Spleen (tissue), 11 donors: ENCODE data around the gene PAX5. TPM values are rescaled to one million over a fixed set of nuclear protein-coding genes. Genes with fewer than 3 reads are reported as not detected.

ENCODE experiments used
- DNase-seq: peaks from one replicate; pipeline ENCODE4 v3.0.0-alpha.2; 2020
- H3K27ac ChIP-seq, 8 donors: fragments of 200-600 bp; sonication (generic) in 7 of 8; 1 replicate in 4 of 8; 2 replicates in 4 of 8; pipeline versions ENCODE4 v1.5.0 to v1.8.0; 2016 to 2021; ENCODE audit warnings: inconsistent platforms in 4 of 8, mild to moderate bottlenecking in 4 of 8, moderate library complexity in 1 of 8
- H3K27me3 ChIP-seq, 7 donors: fragments of 200-600 bp; sonication (generic) in 6 of 7; replicated peaks in 1 of 7; 1 replicate in 4 of 7; 2 replicates in 3 of 7; pipeline versions ENCODE4 v1.5.0 to v1.8.0; 2016 to 2021; ENCODE audit warnings: inconsistent platforms in 3 of 7, mild to moderate bottlenecking in 1 of 7
- H3K36me3 ChIP-seq, 6 donors: fragments of 200-600 bp; sonication (generic) in 5 of 6; 1 replicate in 4 of 6; 2 replicates in 2 of 6; pipeline versions ENCODE4 v1.5.0 to v1.8.0; 2016 to 2021; ENCODE audit warnings: inconsistent platforms in 2 of 6
- H3K4me1 ChIP-seq, 6 donors: fragments of 200-600 bp; sonication (generic) in 5 of 6; 1 replicate in 3 of 6; 2 replicates in 3 of 6; pipeline versions ENCODE4 v1.5.0 to v1.8.0; 2016 to 2021; ENCODE audit warnings: inconsistent platforms in 3 of 6
- H3K4me3 ChIP-seq, 8 donors: fragments of 200-600 bp; sonication (generic) in 7 of 8; 1 replicate in 4 of 8; 2 replicates in 4 of 8; pipeline versions ENCODE4 v1.5.0 to v1.8.0; 2016 to 2021; ENCODE audit warnings: inconsistent platforms in 4 of 8, mild to moderate bottlenecking in 4 of 8, moderate library complexity in 2 of 8
- H3K9me3 ChIP-seq, 8 donors: fragments of 200-600 bp; sonication (generic) in 7 of 8; 1 replicate in 4 of 8; 2 replicates in 4 of 8; pipeline versions ENCODE4 v1.5.0 to v1.8.0; 2016 to 2021; ENCODE audit warnings: inconsistent platforms in 4 of 8
- CTCF ChIP-seq, 11 experiments: fragments of 200-600 bp in 7 of 11; fragments of 450-650 bp in 4 of 11; sonication (generic) in 4 of 11; IDR thresholded peaks in 8 of 11; conservative IDR thresholded peaks in 3 of 11; 1 replicate in 7 of 11; 2 replicates in 4 of 11; pipeline versions ENCODE4 v1.4.0 to v1.8.0; 2016 to 2021; ENCODE audit warnings: antibody characterized with exemption in 11 of 11, inconsistent platforms in 4 of 11, mild to moderate bottlenecking in 1 of 11
- POLR2A ChIP-seq, 3 donors: fragments of 450-650 bp; IDR thresholded peaks; one replicate each; pipeline ENCODE4 v1.5.1; 2017; ENCODE audit warnings: antibody characterized with exemption in 3 of 3, mild to moderate bottlenecking in 1 of 3
- POLR2AphosphoS5 ChIP-seq, 3 donors: sonication (generic); formaldehyde crosslinking; IDR thresholded peaks; one replicate each; pipeline ENCODE4 v1.5.1; 2017; ENCODE audit warnings: antibody characterized with exemption in 3 of 3
- WGBS, 5 donors: extraction: QIAGEN DNeasy Blood & Tissue Kit in 3 of 5; methylation state at CpG; one replicate each; pipeline versions ENCODE4 v1.1.5 to v1.1.7; 2013 to 2018; 5-methylcytosine and 5-hydroxymethylcytosine counted together
- intact Hi-C: fragments of 100-400 bp; cut with DNase I; formaldehyde crosslinking; loops from one replicate; pipeline ENCODE4 v1.15.0; 2023; ENCODE audit warnings: low total_unique reads
- polyA plus RNA-seq, 3 donors: library from polyadenylated mRNA; stranded (reverse); fragments of 200-250 nt; gene quantifications; one replicate each; pipeline ENCODE4 v1.2.1, GENCODE V29; 2013
- total RNA-seq, 7 donors: library from RNA; depleted of rRNA in 3 of 7; stranded (reverse); fragments of >200 nt in 3 of 7; fragmentation: NEBNext Ultra II Directional in 4 of 7; extraction: Animal tissue kit (Norgen Biotek cat#: 25700) in 4 of 7; gene quantifications; one replicate each; pipeline versions ENCODE4 v1.1.0 to v1.2.1, GENCODE V29; 2016 to 2021
- donor health status: healthy with polysubstance abuse.
- donor health status: DM: no; HTN: no; CAD: no; lungs with moderate emphysema.
- donor health status: DM: no; HTN: no; CAD: no.
- donor health status: Bipolar disorder and iron deficiency.
- donor health status: healthy.
- donor health status: DM: no; HTN: no; CAD: no.
- donor health status: DM: yes; HTN: yes; CAD: no.

Gene PAX5
- total and polyA plus RNA-seq, 10 donors, result 15.9 to 120 (median 53.0) TPM

GRCh38 chr9:37010180-37010579 is 23.9 kb downstream of the PAX5 start:
- peak overlapping the region in 6 of 8 donors; percentile 20 to 88 (median 64) for H3K27ac ChIP-seq
- no peak overlapping the region for H3K4me3 ChIP-seq
- peaks cover 0 to 91% (median 36%) of the 10 kb centered on the region in 6 donors for H3K4me1 ChIP-seq
- 58 to 70% (median 65%) methylated on average over 7 of the region's 7 CpGs for WGBS, 5 donors
- peaks cover 0 to 43% (median 2%) of the 10 kb centered on the region in 6 donors for H3K36me3 ChIP-seq
- intact Hi-C loops, result no loop called here
- peaks cover 0 to 62% (median 0%) of the 10 kb centered on the region in 7 donors for H3K27me3 ChIP-seq
- DNase-seq, result peak; percentile 37
- TF ChIP-seq POLR2A (IDR thresholded peaks at IDR 0.05) (no peak), CTCF (IDR thresholded peaks at IDR 0.05 in 8 of 11, conservative IDR thresholded peaks at IDR 0.05 in 3 of 11) (no peak), POLR2AphosphoS5 (IDR thresholded peaks at IDR 0.05) (no peak)
- H3K9me3 ChIP-seq, result no peaks in the 10 kb centered on the region

GRCh38 chr9:37007295-37007694 is 26.8 kb downstream of the PAX5 start:
- DNase-seq, result peak; percentile 41
- Histone ChIP-seq H3K36me3 (peaks cover 0 to 15% (median 0%) of the 10 kb centered on the region in 6 donors), H3K4me1 (peaks cover 0 to 98% (median 39%) of the 10 kb centered on the region in 6 donors), H3K27ac (peak overlapping the region in 5 of 8 donors; percentile 49 to 91 (median 81)), H3K27me3 (peaks cover 0 to 68% (median 14%) of the 10 kb centered on the region in 7 donors), H3K4me3 (no peak overlapping the region), H3K9me3 (no peaks in the 10 kb centered on the region)
- 81 to 87% (median 85%) methylated on average over 13 of the region's 13 CpGs for WGBS, 5 donors
- intact Hi-C loops, result no loop called here
- no peak for TF ChIP-seq POLR2A (IDR thresholded peaks at IDR 0.05)

- Histone ChIP-seq H3K4me3 (peak overlapping the region in 1 of 8 donors; percentile 65), H3K4me1 (peaks cover 0 to 98% (median 40%) of the 10 kb centered on the region in 6 donors), H3K9me3 (no peaks in the 10 kb centered on the region), H3K27me3 (peaks cover 0 to 85% (median 18%) of the 10 kb centered on the region in 7 donors), H3K36me3 (peaks cover 0 to 12% (median 0%) of the 10 kb centered on the region in 6 donors), H3K27ac (peak overlapping the region in 7 of 8 donors; percentile 16 to 91 (median 80))
- peak; percentile 62 for DNase-seq
- 43 to 53% (median 48%) methylated on average over 6 of the region's 6 CpGs for WGBS, 5 donors
- intact Hi-C loops, result no loop called here
- no peak for TF ChIP-seq POLR2AphosphoS5 (IDR thresholded peaks at IDR 0.05)
- TF ChIP-seq CTCF (IDR thresholded peaks at IDR 0.05 in 8 of 11, conservative IDR thresholded peaks at IDR 0.05 in 3 of 11), result no peak
- TF ChIP-seq POLR2A (IDR thresholded peaks at IDR 0.05), result no peak
Observed at GRCh38 chr9:37005517-37006140, 28.4 kb downstream of the PAX5 start.

GRCh38 chr9:37004424-37004935 is 29.6 kb downstream of the PAX5 start:
- H3K4me1 ChIP-seq, result peaks cover 0 to 98% (median 43%) of the 10 kb centered on the region in 6 donors
- peak overlapping the region in 6 of 8 donors; percentile 16 to 65 (median 33) for H3K4me3 ChIP-seq
- peak overlapping the region; percentile 51 to 91 (median 78) for H3K27ac ChIP-seq
- intact Hi-C loops, result no loop called here
- no peaks in the 10 kb centered on the region for H3K9me3 ChIP-seq
- no peak for TF ChIP-seq POLR2AphosphoS5 (IDR thresholded peaks at IDR 0.05)
- TF ChIP-seq POLR2A (IDR thresholded peaks at IDR 0.05), result peak in 1 of 3 donors; percentile 24
- WGBS, 5 donors, result 34 to 47% (median 36%) methylated on average over 5 of the region's 5 CpGs
- H3K36me3 ChIP-seq, result peaks cover 0 to 12% (median 0%) of the 10 kb centered on the region in 6 donors
- DNase-seq, result no peak
- peaks cover 0 to 90% (median 18%) of the 10 kb centered on the region in 7 donors for H3K27me3 ChIP-seq
